Measurements from ENCODE around the gene MRPL12.

MRPL12 gene

GRCh38 chr17:81727324-81728031 is 24.3 kb downstream of the MRPL12 start:
- no peak overlapping the region for H3K4me3 ChIP-seq (ENCODE audit: low read depth, low read length)
- ChIA-PET POLR2A (no interaction called here), CTCF (interaction anchor here (0.9 to 1.5 kb wide), 2 partner anchors 15 to 35 kb away, joined by 3 to 4 read pairs; no protein-coding TSS in a partner anchor)
- no peak for DNase-seq (ENCODE audit: low read depth, low spot score)
- TF ChIP-seq CTCF (IDR thresholded peaks at IDR 0.05; ENCODE audit: insufficient read depth, low read length, missing control alignments) = no peak

GRCh38 chr17:81733507-81734404 is 30.6 kb downstream of the MRPL12 start:
- TF ChIP-seq CTCF (IDR thresholded peaks at IDR 0.05; ENCODE audit: insufficient read depth, low read length, missing control alignments) = peak; percentile 97
- POLR2A ChIA-PET = no interaction called here
- no peak for DNase-seq (ENCODE audit: low read depth, low spot score)
- H3K4me3 ChIP-seq (ENCODE audit: low read depth, low read length) = no peak overlapping the region
- CTCF ChIA-PET = interaction anchor here (0.9 to 2.6 kb wide), 14 partner anchors 12 to 195 kb away, joined by 3 to 16 read pairs (median 4); no protein-coding TSS in a partner anchor

- DNase-seq (ENCODE audit: low read depth, low spot score) = no peak
- ChIA-PET POLR2A (interaction anchor here (1.0 kb wide), 1 partner anchor 135 kb away, joined by 3 read pairs; no protein-coding TSS in a partner anchor), CTCF (interaction anchor here (0.9 to 2.6 kb wide), 11 partner anchors 13 to 220 kb away, joined by 3 to 16 read pairs (median 5); no protein-coding TSS in a partner anchor)
- H3K4me3 ChIP-seq (ENCODE audit: low read depth, low read length) = no peak overlapping the region
- TF ChIP-seq CTCF (IDR thresholded peaks at IDR 0.05; ENCODE audit: insufficient read depth, low read length, missing control alignments) = no peak
Observed at GRCh38 chr17:81734405-81735263, 31.5 kb downstream of the MRPL12 start.

GRCh38 chr17:81735264-81736102 is 32.3 kb downstream of the MRPL12 start:
- no peak for TF ChIP-seq CTCF (IDR thresholded peaks at IDR 0.05; ENCODE audit: insufficient read depth, low read length, missing control alignments)
- H3K4me3 ChIP-seq (ENCODE audit: low read depth, low read length) = no peak overlapping the region

GRCh38 chr17:81737947-81738800 is 35.0 kb downstream of the MRPL12 start:
- ChIA-PET POLR2A (no interaction called here), CTCF (no interaction called here)
- no peak for TF ChIP-seq CTCF (IDR thresholded peaks at IDR 0.05; ENCODE audit: insufficient read depth, low read length, missing control alignments)
- no peak overlapping the region for H3K4me3 ChIP-seq (ENCODE audit: low read depth, low read length)
- DNase-seq (ENCODE audit: low read depth, low spot score) = no peak

More at GRCh38 chr17:81735264-81736102, 32.3 kb downstream of the MRPL12 start:
- no peak for DNase-seq (ENCODE audit: low read depth, low spot score)
- ChIA-PET POLR2A (interaction anchor here (1.0 kb wide), 1 partner anchor 134 kb away, joined by 3 read pairs; no protein-coding TSS in a partner anchor), CTCF (interaction anchor here (0.8 to 2.6 kb wide), 10 partner anchors 14 to 219 kb away, joined by 3 to 16 read pairs (median 4); no protein-coding TSS in a partner anchor)

Data from AG04449 (cell line).